Measurements from ENCODE around the gene ZNF423. TPM values are rescaled to one million over a fixed set of nuclear protein-coding genes. Genes with fewer than 3 reads are reported as not detected.

The ZNF423 gene
- total RNA-seq, 1 donor from 2014 or later = 11.9 TPM

DNA sequence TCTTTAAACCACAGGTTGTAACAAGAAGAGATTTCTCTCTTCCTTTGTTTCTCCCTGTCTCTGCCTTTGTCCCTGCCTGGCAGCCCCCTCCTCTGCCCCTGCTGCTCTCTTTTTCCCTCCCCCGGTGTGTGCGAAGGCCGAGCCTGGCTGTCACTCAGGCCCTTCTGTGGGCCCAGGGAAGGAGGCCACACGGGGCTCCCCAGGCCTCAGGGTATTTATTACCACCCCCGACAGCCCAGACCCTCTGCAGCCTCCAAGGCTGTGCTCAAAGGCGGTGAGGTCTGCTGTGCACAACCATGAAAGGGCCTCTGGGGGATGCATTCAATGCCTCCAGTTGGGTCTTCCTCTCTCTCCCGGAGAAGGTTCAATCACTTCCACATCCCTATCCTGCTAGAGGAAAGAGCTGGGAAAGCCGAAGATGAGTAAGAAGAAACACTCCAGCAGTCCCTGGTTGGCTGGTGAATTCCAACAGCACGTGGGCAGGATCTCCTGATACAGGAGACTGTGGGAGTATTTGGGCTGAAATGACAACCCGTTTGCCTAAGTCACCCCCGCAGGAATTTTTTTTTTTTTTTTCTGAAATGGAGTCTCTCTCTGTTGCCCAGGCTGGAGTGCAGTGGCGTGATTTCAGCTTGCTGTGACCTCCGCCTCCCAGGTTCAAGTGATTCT, 34.2 kb downstream of the ZNF423 start:
- Histone ChIP-seq H3K4me1 (peaks cover 10% of the 10 kb centered on the region), H3K27ac (no peak overlapping the region), H3K9me3 (no peaks in the 10 kb centered on the region), H3K36me3 (no peaks in the 10 kb centered on the region), H3K27me3 (no peaks in the 10 kb centered on the region), H3K4me3 (no peak overlapping the region)
- DNase-seq = no peak
- intact Hi-C loops (cut with DNase I) = no loop called here
- TF ChIP-seq, protein P1, sequence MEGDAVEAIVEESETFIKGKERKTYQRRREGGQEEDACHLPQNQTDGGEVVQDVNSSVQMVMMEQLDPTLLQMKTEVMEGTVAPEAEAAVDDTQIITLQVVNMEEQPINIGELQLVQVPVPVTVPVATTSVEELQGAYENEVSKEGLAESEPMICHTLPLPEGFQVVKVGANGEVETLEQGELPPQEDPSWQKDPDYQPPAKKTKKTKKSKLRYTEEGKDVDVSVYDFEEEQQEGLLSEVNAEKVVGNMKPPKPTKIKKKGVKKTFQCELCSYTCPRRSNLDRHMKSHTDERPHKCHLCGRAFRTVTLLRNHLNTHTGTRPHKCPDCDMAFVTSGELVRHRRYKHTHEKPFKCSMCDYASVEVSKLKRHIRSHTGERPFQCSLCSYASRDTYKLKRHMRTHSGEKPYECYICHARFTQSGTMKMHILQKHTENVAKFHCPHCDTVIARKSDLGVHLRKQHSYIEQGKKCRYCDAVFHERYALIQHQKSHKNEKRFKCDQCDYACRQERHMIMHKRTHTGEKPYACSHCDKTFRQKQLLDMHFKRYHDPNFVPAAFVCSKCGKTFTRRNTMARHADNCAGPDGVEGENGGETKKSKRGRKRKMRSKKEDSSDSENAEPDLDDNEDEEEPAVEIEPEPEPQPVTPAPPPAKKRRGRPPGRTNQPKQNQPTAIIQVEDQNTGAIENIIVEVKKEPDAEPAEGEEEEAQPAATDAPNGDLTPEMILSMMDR (IDR thresholded peaks at IDR 0.05) = no peak
- no peak for ATAC-seq

DNA sequence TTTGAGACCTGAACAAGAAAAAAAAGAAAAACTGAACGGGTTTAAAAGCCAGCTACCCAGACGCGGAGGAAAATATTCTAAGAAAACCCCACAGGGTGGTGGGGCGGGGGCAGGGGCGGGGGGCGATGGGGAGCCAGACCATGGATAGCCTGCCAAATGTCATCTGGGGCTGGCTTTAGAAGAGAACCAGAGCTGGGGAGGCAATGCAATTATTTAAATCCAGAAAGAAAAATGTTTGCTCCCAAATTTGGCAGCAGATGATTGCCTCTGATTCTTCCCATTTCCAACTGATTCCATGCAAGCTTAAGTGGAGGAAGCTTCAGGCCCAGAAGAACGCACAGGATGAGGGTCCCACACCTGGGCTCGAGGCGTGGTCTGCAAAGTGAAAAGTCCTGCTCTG, 34.8 kb downstream of the ZNF423 start:
- intact Hi-C loops (cut with DNase I) = no loop called here
- TF ChIP-seq, protein P1 (IDR thresholded peaks at IDR 0.05) = no peak
- no peaks in the 10 kb centered on the region for H3K9me3 ChIP-seq
- no peak overlapping the region for H3K27ac ChIP-seq
- DNase-seq (no peak), ATAC-seq (no peak)
- H3K27me3 ChIP-seq = no peaks in the 10 kb centered on the region
- peaks cover 9% of the 10 kb centered on the region for H3K4me1 ChIP-seq
- H3K36me3 ChIP-seq = no peaks in the 10 kb centered on the region
- no peak overlapping the region for H3K4me3 ChIP-seq

DNA sequence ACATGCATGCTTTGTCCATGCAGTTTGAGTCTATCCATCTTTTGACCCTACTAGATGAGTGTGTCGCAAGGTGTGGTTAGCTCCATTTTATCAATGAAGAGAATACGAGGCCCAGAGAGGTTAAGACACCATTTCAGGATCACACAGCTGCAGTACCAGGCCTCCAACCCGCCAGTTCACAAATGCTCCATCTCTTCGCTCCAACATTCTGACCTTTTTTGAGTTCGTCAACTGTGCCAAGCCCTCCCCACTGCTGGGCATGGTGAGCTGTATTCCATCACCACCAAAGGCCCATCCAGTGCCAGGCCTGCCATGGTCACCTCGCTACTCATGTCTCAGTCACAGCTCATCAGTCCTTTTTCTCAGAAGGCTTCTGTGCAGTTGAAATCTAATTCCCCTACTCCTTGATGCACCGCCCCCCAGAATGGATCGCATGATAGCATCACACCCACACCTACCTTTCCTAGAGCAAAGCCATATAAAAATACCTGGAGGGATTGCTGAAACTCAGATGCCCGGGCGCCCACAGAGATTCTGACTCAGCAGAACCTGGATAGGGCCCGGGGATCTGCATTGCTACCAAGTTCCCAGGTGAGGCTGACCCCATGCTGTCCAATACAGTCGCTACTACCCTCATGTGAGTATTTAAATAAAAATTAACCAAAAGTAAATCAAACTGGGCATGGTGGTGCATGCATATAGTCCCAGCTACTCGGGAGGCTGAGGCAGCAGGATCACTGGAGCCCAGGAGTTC, 38.0 kb downstream of the ZNF423 start:
- ATAC-seq (no peak), DNase-seq (no peak)
- H3K27ac ChIP-seq = no peak overlapping the region
- H3K36me3 ChIP-seq = no peaks in the 10 kb centered on the region
- H3K27me3 ChIP-seq = no peaks in the 10 kb centered on the region
- no peaks in the 10 kb centered on the region for H3K9me3 ChIP-seq
- no peaks in the 10 kb centered on the region for H3K4me1 ChIP-seq
- no peak overlapping the region for H3K4me3 ChIP-seq
- TF ChIP-seq, protein P1 (IDR thresholded peaks at IDR 0.05) = no peak
- intact Hi-C loops (cut with DNase I) = no loop called here

DNA sequence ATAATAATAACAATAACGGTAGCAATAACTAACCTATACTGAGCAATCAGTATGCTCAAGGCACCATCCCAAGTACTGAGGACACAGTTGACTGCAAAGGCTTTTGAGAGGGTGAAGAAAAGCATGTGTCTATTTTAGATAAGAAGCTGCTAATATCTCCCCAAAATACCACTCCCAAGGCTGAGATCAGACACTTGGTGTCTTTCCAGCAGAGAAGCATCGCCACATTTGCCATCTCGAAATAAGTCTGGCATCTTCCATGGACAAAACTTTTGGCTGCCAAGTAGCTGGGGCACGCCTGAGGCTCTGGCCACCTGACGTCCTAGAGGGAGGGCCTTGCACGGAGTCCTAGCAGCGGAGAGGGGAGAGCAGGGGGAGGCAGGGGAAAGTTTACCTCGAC, 39.0 kb downstream of the ZNF423 start:
- ATAC-seq (no peak), DNase-seq (no peak)
- no peaks in the 10 kb centered on the region for H3K36me3 ChIP-seq
- H3K9me3 ChIP-seq = no peaks in the 10 kb centered on the region
- intact Hi-C loops (cut with DNase I) = no loop called here
- H3K4me1 ChIP-seq = no peaks in the 10 kb centered on the region
- no peak overlapping the region for H3K27ac ChIP-seq
- H3K4me3 ChIP-seq = no peak overlapping the region
- TF ChIP-seq, protein P1 (IDR thresholded peaks at IDR 0.05) = no peak
- no peaks in the 10 kb centered on the region for H3K27me3 ChIP-seq

DNA sequence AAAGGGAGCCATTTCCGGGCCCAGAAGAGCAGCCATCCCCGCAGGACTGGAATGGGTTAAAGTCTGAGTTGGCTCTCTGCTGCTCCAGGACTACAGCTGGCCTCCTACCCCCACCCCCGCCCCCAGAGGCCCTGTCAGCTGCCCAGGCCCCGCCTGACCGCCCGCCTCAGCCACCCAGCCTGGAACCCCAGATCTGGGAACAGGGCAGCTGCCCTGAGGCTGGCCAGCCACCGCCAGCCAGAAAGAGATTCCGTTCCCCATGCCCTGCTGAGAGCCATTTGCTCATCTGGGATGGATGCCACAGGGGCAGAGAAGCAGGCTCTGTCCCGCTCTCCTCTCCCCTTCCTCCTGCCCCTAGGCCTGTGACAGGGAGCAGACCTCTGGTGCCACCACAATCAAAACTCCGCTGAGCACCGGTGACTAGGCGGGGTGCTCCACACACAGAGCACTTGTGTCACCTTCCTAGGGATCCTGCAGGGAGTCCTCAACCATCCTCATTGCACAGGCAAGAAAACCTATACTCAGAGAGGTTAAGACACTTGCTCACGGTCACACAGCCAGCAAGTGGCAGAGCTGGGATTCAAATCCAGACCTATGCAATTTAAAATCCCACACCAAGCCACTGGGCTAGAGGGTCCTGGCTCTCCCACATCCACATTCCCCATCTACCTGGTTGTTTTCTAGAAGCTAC, 44.1 kb downstream of the ZNF423 start:
- Histone ChIP-seq H3K4me1 (no peaks in the 10 kb centered on the region), H3K9me3 (no peaks in the 10 kb centered on the region), H3K27ac (no peak overlapping the region), H3K36me3 (no peaks in the 10 kb centered on the region), H3K4me3 (no peak overlapping the region), H3K27me3 (no peaks in the 10 kb centered on the region)
- ATAC-seq (no peak), DNase-seq (no peak)
- intact Hi-C loops (cut with DNase I) = no loop called here
- TF ChIP-seq, protein P1 (IDR thresholded peaks at IDR 0.05) = no peak
